Head of caudate nucleus (tissue), 42 donors: Measurements from ENCODE around the gene DGCR8.
A peak's percentile ranks its signal among the peaks of the same experiment; 100 is the strongest.

Source experiments
- DNase-seq, 42 donors: peaks; one replicate each; pipeline versions ENCODE4 v3.0.0 to v3.0.0-alpha.2; 2020 to 2021; ENCODE audit warnings: mixed read lengths in 7 of 42
- intact Hi-C: fragments of 100-400 bp; cut with DNase I; formaldehyde crosslinking; loops from one replicate; pipeline ENCODE4 v1.15.0; 2022

Gene DGCR8

DNA sequence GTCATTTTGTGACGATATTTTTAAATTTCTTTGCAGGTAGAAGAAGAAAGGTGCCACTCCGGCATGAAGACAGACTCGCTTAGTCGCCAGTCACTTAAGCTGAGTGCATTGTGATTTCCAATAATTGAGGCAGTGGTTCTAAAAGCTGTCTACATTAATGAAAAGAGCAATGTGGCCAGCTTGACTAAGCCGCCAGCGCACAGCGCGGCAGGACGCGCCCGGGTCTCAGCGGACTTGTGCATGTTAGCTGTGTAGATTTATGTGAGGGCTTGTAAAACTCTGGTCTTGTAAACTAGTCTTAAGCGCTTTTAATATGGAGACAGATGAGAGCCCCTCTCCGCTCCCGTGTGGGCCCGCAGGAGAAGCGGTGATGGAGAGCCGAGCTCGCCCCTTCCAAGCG is 5.6 kb downstream of the DGCR8 start:
- intact Hi-C loops: loop anchor here (10.0 kb wide), 1 partner anchor 61 kb away; the partner anchor contains the start of gene TANGO2
- DNase-seq: no peak

DNA sequence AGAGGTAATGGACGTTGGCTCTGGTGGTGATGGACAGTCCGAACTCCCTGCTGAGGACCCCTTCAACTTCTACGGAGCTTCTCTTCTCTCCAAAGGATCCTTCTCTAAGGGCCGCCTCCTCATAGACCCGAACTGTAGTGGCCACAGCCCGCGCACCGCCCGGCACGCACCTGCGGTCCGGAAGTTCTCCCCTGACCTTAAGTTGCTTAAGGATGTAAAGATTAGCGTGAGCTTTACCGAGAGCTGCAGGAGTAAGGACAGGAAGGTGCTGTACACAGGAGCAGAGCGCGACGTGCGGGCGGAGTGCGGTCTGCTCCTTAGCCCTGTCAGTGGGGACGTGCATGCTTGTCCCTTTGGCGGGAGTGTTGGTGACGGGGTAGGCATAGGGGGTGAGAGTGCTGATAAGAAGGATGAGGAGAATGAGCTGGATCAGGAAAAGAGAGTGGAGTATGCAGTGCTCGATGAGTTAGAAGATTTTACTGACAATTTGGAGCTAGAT is 6.1 kb downstream of the DGCR8 start:
- no peak for DNase-seq
- intact Hi-C loops: loop anchor here (10.0 kb wide), 1 partner anchor 61 kb away; the partner anchor contains the start of gene TANGO2

DNA sequence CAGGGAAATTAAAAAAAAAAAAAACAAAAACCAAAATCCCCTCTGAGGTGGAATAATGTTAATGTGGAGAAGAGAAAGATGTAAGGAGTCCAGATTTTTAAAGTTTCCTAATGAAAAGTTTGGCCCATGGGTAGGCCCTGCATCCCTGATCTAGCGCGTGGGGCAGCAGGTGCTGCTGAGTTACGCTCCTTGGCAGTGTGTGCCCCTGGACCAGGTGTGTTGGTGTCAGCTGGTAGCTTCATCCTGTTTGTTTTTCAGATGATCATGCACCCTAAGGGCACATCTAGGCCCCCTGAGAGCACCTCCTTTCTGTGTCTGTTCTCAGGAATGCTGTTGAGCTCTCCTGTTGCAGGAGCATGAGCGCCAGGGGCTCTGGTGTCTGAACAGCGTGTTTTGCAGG is 6.7 kb downstream of the DGCR8 start:
- intact Hi-C loops: loop anchor here (10.0 kb wide), 1 partner anchor 62 kb away; the partner anchor contains the start of gene TANGO2
- DNase-seq: no peak

DNA sequence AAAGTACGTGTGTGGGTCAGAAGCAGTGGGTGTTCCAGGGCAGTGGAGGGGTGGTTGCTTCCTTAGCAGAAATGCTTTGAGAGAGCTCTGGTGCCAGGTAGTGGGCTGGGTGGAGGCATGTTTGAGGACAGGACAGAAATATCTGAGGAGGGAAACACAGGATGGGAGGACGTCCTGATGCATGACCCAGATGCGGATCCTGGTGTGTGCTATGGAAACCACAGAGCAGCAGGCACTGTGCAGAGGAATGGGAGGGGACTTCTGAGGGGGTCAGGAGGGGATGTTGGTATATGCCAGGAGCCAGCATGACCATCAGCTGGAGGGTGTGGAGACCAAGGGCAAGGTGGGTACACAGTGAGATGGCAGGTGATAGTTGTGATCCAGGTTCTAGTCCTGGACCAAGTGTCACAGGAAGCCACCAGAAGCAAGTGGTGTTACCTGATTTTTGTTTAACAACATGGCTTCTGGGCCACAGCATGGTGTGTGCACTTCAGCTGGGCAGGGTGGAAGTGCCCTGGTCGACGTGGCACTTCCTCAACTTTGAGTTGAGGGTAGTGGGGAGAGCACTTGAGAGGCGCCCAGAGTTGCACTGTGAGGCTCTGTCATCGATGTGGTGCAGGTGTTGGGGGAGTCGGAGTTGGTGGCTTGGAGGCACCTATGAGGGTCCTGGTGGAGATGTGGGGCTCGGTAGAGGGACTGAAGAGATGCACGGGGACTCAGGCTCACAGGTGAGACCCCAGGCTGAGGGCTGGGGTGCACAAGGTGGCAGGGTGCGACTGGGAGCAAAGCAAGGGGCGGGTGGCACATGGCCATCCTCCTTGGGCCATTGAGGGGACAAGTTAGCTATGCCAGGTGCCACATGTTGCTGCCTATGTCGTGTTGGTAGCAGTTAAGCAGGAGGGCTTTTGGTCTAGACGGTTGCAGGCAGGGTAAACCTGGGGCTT is 7.5 kb downstream of the DGCR8 start:
- intact Hi-C loops: loop anchor here (10.0 kb wide), 1 partner anchor 63 kb away; the partner anchor contains the start of gene TANGO2
- DNase-seq: no peak

DNA sequence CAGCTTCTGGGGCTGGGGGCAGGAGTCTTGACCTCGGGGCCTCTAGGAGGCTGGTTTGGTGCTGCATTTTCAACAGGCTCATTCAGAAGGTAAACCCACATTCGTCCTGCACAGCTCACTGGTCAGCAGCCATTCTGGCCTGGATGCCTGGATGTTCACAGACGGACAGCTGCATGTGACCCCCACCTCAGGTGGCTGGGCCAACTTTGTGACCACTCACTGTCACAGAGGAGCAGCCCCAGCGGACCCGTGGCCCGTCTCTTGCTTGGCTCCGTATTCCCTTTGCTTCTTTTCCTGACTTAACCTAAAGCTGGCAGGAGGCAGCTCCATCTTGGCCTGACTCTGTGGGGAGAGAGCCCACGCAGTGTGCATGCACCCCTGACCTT is 8.2 kb downstream of the DGCR8 start:
- no peak for DNase-seq
- intact Hi-C loops: loop anchor here (10.0 kb wide), 1 partner anchor 63 kb away; the partner anchor contains the start of gene TANGO2

DNA sequence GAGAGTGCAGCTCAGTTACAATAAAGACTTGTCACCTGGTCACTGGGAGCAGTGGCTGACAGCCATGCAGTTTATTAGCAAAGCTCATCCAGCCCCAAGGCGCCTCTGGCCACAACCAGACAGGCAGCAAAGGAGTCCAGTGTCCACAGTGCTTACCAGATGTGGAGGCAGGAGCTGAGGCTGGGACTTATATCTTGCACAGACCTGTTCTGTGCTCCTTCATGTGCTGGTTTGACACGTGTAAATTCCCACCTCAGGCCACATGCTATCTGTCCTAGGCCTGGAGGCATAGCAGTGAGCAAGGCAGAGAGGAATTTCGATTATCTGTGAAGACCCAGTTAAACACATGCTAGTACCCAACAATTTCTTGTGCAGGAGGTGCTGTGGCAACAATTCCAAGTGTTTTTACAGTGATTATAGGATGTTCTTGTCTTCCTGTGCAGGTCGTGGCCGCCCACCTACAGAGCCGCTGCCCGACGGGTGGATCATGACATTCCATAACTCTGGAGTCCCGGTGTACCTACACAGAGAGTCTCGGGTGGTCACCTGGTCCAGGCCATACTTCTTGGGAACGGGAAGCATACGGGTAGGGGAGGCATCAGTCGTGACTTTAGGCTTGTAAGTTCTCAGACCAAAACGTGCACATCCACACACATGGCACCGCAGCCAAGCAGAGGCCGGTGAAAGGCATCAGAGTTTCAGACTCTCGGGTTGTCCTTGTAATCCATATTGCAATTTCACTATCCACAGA is 9.4 kb downstream of the DGCR8 start:
- intact Hi-C loops: loop anchor here (10.0 kb wide), 1 partner anchor 65 kb away; the partner anchor contains the start of gene TANGO2
- DNase-seq: no peak

DNA sequence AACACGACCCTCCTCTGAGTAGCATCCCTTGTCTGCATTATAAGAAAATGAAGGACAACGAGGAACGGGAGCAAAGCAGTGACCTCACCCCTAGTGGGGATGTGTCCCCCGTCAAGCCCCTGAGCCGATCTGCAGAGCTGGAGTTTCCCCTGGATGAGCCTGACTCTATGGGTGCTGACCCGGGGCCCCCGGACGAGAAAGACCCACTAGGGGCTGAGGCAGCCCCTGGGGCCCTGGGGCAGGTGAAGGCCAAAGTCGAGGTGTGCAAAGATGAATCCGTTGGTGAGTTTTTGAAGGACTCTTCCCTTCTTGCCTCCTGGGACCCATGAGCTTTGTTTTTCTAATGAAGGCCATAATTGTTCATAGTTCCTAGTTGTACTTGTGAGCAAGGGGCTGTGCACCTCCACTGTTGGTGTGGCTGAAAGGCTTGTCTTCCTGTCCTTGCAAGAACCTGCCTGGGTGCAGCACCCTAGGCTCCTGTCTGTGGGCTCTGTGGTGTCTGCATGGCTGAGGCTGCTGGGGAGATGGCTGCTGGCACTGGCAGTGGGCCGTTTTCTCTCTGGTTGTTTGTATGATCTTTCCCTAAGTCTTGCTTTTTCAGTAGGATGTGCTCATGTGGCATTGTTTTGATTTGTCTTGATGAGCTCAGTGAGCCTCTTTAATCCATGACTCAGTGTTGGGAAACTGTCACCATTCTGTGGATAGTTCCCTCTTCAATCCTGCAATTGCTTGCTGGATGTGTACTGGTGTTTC is 10.1 kb downstream of the DGCR8 start:
- no peak for DNase-seq

DNA sequence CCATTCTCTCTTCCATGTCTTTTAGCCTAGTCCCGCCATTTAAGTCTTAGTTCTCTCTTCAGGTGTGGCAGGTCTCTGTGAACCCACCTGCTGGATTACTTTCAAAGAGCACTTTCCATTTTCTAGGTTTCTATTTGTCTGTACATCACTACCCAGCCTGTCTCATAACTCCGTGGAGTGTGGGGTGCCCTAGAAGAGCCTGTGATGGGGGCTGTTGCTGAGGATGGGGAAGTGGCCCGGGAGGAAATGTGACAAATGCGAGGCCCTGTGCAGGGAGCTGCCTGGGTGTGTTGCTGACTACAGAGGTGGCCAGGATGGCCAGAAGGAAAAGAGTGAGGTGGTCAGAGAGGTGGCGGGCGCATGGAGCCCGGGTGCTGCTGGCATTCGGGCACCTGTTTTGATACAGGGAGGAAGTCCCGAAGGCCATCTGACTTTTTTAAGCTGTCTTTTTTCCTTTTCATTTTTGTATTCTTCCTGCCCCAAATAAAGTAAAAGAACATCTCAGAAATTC is 10.7 kb downstream of the DGCR8 start:
- intact Hi-C loops: no loop called here
- DNase-seq: no peak

More for the DNA sequence above, 10.1 kb downstream of the DGCR8 start:
- intact Hi-C loops: loop anchor here (10.0 kb wide), 1 partner anchor 65 kb away; the partner anchor contains the start of gene TANGO2

DNA sequence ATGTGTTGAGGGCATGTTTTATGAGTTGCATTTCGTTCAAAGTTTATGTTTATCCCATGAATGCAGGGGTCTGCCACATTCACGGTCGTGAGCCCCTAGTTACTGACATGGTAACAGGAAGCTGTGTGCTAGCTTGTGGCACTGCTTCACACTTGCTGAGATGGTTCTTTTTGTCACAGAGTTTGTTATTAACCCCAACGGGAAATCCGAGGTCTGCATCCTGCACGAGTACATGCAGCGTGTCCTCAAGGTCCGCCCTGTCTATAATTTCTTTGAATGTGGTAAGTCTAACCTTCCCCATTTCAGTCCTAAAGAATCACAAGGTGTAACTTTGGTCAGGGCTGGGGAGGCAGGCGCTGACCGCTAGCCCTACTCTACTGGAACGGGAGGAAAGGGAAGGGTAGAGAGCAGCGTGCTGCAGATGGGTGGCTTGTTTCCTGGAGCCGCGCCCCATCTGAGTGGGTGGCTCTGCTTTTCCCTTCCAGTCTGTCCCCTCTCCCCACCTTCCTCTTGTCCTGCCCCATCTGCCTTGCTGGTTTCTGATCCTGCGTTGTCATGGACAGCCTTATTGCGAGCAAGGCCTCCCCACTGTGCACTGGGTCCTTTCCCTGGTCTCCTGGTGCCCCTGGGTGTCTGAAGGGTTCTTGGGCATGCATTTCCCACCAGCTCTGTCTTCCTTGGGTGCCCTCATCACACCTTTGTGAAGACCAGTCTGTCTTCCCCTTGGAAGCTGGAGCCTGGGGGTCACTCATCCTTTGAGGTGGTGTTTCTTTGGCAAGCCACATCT is 11.8 kb downstream of the DGCR8 start:
- intact Hi-C loops: no loop called here
- DNase-seq: no peak

DNA sequence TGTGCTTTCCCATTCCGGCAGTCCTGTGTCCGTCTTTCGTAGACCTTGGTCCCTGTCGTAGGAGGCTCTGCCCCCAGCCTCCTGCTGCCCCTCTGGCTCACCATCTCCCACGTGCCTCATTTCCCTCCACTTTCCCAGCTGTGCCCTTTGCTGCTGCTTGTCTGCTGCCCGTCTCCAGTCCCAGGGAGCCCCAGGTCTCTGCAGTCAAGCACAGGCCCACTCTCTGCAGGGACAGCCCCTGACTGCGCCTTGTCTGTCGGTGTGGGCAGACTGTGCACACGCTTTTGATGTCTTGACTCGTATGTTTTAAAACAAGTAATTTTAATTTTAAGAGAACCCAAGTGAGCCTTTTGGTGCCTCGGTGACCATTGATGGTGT is 12.4 kb downstream of the DGCR8 start:
- intact Hi-C loops: no loop called here

DNA sequence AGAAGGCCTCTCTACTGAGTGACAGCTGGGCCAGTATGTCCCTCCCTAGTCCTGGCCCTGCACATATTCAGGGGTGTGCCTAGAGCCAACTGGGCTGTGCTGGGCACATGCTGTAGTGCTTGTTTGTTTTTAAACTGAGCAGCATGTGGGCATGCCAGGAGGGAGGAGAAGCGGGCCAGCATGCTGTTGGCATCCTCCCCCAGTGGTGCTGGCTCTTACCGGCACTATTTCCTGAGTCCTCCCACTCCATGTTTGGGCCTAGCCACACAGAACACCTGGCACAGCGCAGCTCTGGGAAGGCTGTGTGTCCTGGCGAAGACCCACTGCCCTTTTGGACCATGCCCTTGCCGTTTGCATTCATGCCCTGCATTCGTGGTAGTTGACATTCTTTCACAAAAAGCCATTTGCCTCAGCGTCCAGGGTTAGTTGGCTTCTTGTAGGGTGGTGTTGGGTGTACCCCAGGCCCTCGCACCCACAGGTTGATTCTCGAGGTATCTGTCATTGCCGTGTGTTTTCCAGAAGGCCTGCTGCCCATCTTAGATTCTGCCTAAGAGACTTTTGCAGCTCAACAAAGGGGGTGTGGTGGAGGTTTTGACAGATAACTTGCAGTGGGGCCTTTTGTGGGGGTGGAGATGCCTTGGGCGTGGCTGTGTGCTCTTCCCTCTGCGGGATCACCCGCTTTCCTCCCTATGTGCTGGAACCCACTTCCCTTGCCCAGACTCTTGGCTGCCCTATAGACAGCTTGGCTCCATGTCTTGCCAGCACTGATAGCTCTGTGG is 13.6 kb downstream of the DGCR8 start:
- intact Hi-C loops: no loop called here
- DNase-seq: peak in 19 of 42 donors; percentile 14 to 69 (median 50)

More for the DNA sequence above, 12.4 kb downstream of the DGCR8 start:
- DNase-seq: no peak

DNA sequence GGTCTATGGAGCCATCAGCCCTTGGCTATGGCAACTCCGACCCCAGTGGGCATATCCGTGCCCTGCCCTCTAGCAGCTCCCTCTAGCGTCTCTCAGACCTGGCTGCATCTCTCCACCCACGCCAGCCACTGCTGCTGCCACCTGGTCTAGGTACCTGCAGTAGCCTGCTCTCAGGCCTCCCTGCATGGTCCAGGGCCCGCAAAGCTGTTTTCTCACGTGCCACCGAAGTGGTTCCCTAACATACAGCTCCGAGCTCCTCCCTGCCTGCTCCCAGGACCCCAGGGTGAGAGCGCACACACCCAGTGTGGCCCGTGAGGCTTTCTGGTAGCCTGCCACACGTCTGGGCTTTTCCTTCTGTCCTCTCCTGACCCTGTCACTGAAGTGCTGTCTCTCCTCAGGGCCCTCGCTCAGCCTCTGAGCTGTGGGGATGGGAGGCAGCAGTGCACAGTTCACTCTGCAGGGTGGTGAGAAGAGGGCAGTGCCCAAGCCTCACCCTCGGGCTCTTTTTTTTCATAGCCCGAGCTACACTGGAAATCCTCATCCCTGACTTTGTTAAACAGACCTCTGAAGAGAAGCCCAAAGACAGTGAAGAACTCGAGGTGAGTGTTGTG is 14.3 kb downstream of the DGCR8 start:
- DNase-seq: peak in 1 of 42 donors; percentile 10

DNA sequence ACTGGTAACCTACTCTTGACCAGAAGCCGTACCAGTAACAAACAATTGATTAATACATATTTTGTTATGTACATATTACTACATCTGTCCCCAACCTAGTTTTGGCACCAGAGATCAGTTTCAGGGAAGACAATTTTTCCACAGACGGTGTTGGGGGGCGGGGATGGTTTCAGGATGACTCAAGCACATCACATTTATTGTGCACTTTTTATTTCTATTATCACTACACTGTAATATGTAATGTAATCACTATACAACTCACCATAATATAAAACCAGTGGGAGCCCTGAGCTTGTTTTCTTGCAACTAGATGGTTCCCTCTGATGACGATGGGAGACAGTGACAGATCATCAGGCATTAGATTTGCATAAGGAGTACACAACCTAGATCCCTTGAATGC is 15.5 kb downstream of the DGCR8 start:
- DNase-seq: peak in 1 of 42 donors; percentile 28
- intact Hi-C loops: no loop called here

More for the DNA sequence above, 14.3 kb downstream of the DGCR8 start:
- intact Hi-C loops: no loop called here

DNA sequence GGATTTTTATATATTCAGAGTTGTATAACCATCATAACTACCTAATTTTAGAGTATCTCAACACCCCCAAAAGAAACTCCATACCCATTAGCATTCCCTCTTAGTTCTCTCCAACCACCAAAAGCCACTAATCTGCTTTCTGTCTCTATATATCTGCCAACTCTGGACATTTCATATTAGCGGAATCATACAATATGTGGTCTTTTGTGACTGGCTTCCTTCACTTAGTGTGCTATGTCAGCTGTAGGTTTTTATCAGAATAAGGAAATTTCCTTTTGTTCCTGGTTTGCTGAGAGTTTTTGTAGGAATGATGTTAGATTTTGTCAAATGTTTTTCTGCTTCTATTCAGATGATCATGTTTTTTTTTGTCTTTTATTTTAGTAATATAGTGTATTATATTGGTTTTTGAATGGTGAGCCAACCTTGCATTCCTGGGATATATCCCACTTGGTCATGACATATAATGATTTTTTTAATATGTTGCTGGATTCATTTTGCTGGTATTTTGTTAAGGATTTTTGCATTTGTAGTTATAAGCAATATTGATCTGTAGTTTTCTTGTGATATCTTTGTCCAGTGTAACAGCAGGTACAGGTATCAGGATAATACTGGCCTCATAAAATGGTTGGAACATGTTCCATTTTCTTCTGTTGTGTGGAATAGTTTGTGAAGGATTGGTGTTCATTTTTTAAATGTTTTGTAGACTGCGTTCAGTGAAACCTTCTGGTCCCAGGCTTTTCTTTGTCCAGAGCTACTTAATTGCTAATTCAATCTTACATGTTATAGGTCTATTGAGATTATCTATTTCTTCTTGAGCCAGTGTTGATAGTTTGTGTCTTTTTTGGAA is 16.8 kb downstream of the DGCR8 start:
- no peak for DNase-seq
- intact Hi-C loops: no loop called here

DNA sequence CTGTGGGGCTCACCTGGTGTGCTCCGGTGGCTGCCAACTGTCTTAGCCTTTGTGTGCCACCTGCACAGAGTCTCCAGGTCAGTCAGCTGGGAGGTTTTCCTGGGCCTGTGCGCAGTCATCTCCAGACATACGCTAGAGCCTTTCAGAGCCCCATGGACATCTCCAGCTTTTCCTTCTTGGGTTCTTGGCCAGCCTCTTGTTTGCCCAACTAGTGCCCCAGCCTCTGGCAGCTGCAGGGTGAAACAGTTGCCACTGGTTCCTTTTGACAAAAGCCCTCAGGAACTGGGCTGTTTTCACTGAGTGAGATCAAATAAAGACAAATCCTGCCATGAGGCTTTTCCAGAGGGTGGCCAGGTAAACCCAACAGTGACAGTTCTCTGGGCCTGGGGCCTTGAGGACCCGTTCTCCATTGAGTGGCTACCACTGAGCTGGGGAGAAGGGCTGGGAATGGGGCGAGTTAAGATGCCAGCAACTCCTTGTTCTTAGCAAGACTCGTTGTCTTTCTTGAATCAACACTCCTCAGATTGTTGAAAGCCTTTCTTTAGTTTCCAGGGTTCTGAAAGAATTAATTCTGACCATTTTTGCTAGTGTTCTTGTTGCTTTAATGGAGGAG is 19.2 kb downstream of the DGCR8 start:
- no peak for DNase-seq
- intact Hi-C loops: no loop called here
